Gastrocnemius medialis (tissue), 4 donors: ENCODE results near the gene SIAH2.

Source experiments
- CTCF ChIP-seq, 5 experiments: fragments of 450-650 bp in 3 of 5; fragments of 200-600 bp in 2 of 5; sonication (generic) in 2 of 5; IDR thresholded peaks in 4 of 5; conservative IDR thresholded peaks in 1 of 5; 1 replicate in 4 of 5; 2 replicates in 1 of 5; pipeline ENCODE4 v1.5.1; 2016 to 2019; ENCODE audit warnings: antibody characterized with exemption in 5 of 5, mild to moderate bottlenecking in 3 of 5, moderate library complexity in 3 of 5
- POLR2A ChIP-seq, 2 donors: fragments of 450-650 bp; IDR thresholded peaks; one replicate each; pipeline ENCODE4 v1.6.1; 2017; ENCODE audit warnings: antibody characterized with exemption in 2 of 2, mild to moderate bottlenecking in 2 of 2, moderate library complexity in 2 of 2

GRCh38 chr3:150703756-150704344 is 59.1 kb downstream of the SIAH2 start, which contains the start of gene ERICH6:
- peak in 2 of 5 experiments; percentile 14 to 21 for TF ChIP-seq CTCF (IDR thresholded peaks at IDR 0.05 in 4 of 5, conservative IDR thresholded peaks at IDR 0.05 in 1 of 5)
- TF ChIP-seq POLR2A (IDR thresholded peaks at IDR 0.05): no peak
